Duodenal mucosa (tissue), 2 donors: ENCODE data around the gene TUBA4B.
"Not testable (repeated sequence)": the region's sequence is repeated elsewhere in the genome, so short reads cannot be mapped to it uniquely, and the experiment has no call there.

ENCODE experiments used
- H3K27ac ChIP-seq: one replicate; pipeline ENCODE4 v1.7.0; 2013; ENCODE audit warnings: low read depth, low read length
- H3K27me3 ChIP-seq, 2 donors: one replicate each; pipeline ENCODE4 v1.7.0; 2013; ENCODE audit warnings: low read length in 2 of 2, control low read depth in 1 of 2; ENCODE audit not compliant: insufficient read depth in 2 of 2, control insufficient read depth in 1 of 2
- H3K36me3 ChIP-seq, 2 donors: one replicate each; pipeline ENCODE4 v1.7.0; 2013; ENCODE audit warnings: low read length in 2 of 2, control low read depth in 1 of 2; ENCODE audit not compliant: insufficient read depth in 2 of 2, control insufficient read depth in 1 of 2
- H3K4me1 ChIP-seq, 2 donors: one replicate each; pipeline ENCODE4 v1.7.0; 2013; ENCODE audit warnings: low read length in 2 of 2, control low read depth in 1 of 2; ENCODE audit not compliant: insufficient read depth in 2 of 2, control insufficient read depth in 1 of 2
- H3K4me3 ChIP-seq, 2 donors: one replicate each; pipeline ENCODE4 v1.7.0; 2013; ENCODE audit warnings: low read length in 2 of 2, low read depth in 1 of 2
- H3K9ac ChIP-seq, 2 donors: one replicate each; pipeline ENCODE4 v1.7.0; 2013; ENCODE audit warnings: low read length in 2 of 2, low read depth in 1 of 2
- H3K9me3 ChIP-seq, 2 donors: one replicate each; pipeline ENCODE4 v1.7.0; 2013; ENCODE audit warnings: low read length in 2 of 2, control low read depth in 1 of 2; ENCODE audit not compliant: control insufficient read depth in 1 of 2

TUBA4B gene

DNA sequence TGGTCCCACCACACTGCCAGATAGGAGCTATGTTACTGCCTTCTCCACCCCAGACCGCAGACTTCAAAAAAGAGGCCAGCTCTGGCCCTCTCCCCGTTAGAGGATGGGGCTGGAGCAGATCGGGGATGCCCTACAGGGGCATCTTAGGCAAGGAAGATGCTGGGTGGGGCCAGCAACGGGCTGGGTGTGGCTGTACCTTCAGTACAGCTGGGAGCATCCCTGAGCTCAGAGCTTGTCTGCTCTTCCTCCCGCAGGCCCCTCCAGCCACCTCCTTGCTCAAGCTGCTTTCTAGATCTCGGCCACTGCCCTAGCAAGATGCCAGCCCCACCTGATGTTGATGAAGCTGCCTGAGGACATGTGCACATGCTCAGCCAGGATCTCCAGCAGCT is 46.3 kb downstream of the TUBA4B start:
- H3K27me3 ChIP-seq, result peaks cover 24 to 31% of the 10 kb centered on the region in 2 donors
- H3K27ac ChIP-seq, result no peak overlapping the region
- no peak overlapping the region for H3K9ac ChIP-seq
- H3K4me3 ChIP-seq, result no peak overlapping the region
- peaks cover 6 to 13% of the 10 kb centered on the region in 2 donors for H3K4me1 ChIP-seq
- H3K9me3 ChIP-seq, result no peaks in the 10 kb centered on the region
- no peaks in the 10 kb centered on the region for H3K36me3 ChIP-seq

GRCh38 chr2:219300022-219300421 is 47.0 kb downstream of the TUBA4B start:
- Histone ChIP-seq H3K4me3 (no peak overlapping the region), H3K27me3 (peaks cover 24 to 31% of the 10 kb centered on the region in 2 donors), H3K27ac (no peak overlapping the region), H3K4me1 (peaks cover 2 to 8% of the 10 kb centered on the region in 2 donors), H3K9ac (no peak overlapping the region), H3K36me3 (no peaks in the 10 kb centered on the region), H3K9me3 (no peaks in the 10 kb centered on the region)

DNA sequence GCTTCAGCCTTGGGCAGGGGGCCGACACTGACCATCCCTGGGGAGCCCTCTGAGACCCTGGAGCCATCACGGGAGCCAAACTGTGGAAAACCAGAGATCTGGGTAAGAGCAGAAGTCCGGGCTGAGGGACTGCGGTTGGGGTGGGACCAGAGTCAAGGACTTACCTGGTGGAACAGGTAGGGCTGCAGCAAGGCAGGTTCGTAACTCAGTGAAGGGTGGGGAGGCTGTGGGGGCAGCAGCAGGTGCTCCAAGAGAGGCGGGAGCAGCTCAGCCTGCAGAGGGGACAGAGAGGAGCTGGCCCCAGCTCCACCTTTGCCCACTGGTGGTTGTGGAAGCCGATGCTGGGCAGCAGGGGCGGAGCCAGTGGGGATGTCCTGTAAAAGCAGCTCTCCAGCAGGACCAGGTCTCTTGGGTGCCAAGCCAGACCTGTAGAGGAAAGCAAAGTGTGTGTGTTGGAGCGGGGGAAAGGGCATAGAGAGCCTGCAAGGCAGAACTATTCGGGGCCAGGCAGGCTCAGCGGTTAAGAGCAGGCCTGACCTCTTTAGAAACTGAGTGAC is 49.4 kb downstream of the TUBA4B start:
- H3K36me3 ChIP-seq, result no peaks in the 10 kb centered on the region
- H3K9me3 ChIP-seq, result no peaks in the 10 kb centered on the region
- no peak overlapping the region for H3K9ac ChIP-seq
- peaks cover 0 to 6% of the 10 kb centered on the region in 2 donors for H3K4me1 ChIP-seq
- H3K27ac ChIP-seq, result no peak overlapping the region
- peaks cover 30 to 32% of the 10 kb centered on the region in 2 donors for H3K27me3 ChIP-seq
- no peak overlapping the region for H3K4me3 ChIP-seq

- H3K27ac ChIP-seq, result no peak overlapping the region
- H3K27me3 ChIP-seq, result peaks cover 33 to 38% of the 10 kb centered on the region in 2 donors
- no peaks in the 10 kb centered on the region for H3K36me3 ChIP-seq
- H3K9ac ChIP-seq, result no peak overlapping the region
- H3K4me1 ChIP-seq, result no peaks in the 10 kb centered on the region
- no peaks in the 10 kb centered on the region for H3K9me3 ChIP-seq
- no peak overlapping the region for H3K4me3 ChIP-seq
Measured at GRCh38 chr2:219304223-219304622, 51.2 kb downstream of the TUBA4B start.

DNA sequence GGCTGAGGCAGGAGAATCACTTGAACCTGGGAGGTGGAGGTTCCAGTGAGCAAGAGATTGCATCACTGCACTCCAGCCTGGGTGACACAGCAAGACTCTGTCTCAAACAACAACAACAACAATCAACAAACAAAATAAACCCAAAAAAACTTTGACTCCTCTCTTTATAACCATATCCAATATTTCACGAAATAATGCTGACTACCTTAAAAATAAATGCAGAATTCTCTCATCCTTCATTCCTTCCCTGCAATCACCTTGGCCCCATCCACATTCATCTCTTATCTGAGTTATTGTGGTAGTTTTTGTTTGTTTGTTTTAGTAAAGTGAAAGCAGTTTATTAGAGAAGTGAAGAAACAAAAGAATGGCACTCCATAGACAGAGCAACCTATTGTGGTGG is 53.0 kb downstream of the TUBA4B start:
- H3K27me3 ChIP-seq, result peaks cover 29 to 34% of the 10 kb centered on the region in 2 donors
- H3K9me3 ChIP-seq, result no peaks in the 10 kb centered on the region
- no peak overlapping the region for H3K4me3 ChIP-seq
- H3K9ac ChIP-seq, result no peak overlapping the region
- H3K36me3 ChIP-seq, result no peaks in the 10 kb centered on the region
- H3K27ac ChIP-seq, result no peak overlapping the region
- H3K4me1 ChIP-seq, result no peaks in the 10 kb centered on the region

DNA sequence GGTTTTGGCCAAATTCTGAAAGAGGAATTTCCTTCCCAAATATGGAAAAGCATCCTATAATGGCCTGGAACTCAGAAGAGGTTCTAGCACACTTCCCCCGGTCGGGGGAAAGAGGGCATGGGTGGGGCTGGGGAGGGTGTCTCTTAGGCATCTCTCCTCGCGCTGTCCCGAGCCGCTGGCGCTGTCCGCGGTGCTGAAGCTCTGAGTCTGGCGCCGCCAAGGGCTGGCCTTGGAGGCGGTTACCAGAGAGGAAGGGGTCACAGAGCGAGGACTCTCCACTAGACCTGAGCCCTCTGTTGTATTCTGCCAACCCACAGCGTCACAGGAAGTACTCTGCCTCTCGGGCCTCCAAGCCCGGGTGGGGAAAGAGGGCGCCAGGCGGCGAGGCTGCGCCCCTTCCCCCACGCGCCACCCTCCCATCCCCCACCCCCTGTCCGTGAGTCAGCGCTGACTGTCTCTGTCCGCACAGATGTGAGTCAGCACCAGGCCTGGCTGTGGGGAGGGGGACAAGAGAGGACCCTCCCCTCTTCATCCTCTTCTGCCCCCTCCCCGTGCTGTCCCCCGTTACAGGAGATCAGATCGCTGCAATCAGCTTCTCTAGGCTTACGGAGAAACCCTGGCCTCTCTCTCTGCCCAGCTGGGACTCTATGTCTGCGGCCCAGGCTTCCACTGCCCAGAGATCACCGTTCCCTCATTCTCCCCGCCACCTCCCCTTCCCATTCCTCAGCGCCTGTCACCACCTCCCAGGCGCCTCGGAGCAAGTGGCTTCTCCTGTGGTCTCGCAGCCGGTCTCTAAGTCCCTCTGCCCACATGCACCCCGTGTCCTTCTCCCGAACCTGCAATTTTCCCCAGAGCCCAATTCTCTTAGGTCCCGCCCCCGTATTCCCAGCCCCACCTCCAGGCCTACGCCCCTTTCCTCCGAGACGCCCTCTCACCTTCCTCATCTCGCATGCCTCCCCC is 55.4 kb downstream of the TUBA4B start:
- no peak overlapping the region for H3K9ac ChIP-seq
- peaks cover 17 to 24% of the 10 kb centered on the region in 2 donors for H3K27me3 ChIP-seq

GRCh38 chr2:219309278-219309677 is 56.2 kb downstream of the TUBA4B start, which contains the start of gene PTPRN:
TSS of gene PTPRN (minus strand) at chr2:219309401. CDS start at chr2:219309332, 69 bp downstream.
- H3K4me3 ChIP-seq, result no peak within 1 kb of the TSS
- H3K36me3 ChIP-seq, result no peaks in the 10 kb centered on the region
- no peaks in the 10 kb centered on the region for H3K4me1 ChIP-seq
- peaks cover 13 to 20% of the 10 kb centered on the region in 2 donors for H3K27me3 ChIP-seq
- no peak within 1 kb of the TSS for H3K27ac ChIP-seq
- no peaks in the 10 kb centered on the region for H3K9me3 ChIP-seq
- no peak within 1 kb of the TSS for H3K9ac ChIP-seq

More for the DNA sequence above, 55.4 kb downstream of the TUBA4B start:
- no peak overlapping the region for H3K4me3 ChIP-seq
- no peaks in the 10 kb centered on the region for H3K4me1 ChIP-seq
- no peaks in the 10 kb centered on the region for H3K9me3 ChIP-seq
- no peaks in the 10 kb centered on the region for H3K36me3 ChIP-seq
- H3K27ac ChIP-seq, result no peak overlapping the region

- H3K27me3 ChIP-seq, result peaks cover 9 to 12% of the 10 kb centered on the region in 2 donors
- not testable (repeated sequence) for H3K9me3 ChIP-seq, H3K9ac ChIP-seq, H3K4me3 ChIP-seq, H3K27ac ChIP-seq, H3K4me1 ChIP-seq, H3K36me3 ChIP-seq
Measured at GRCh38 chr2:219312683-219313263, 59.7 kb downstream of the TUBA4B start.

- Histone ChIP-seq H3K9me3 (no peaks in the 10 kb centered on the region), H3K9ac (no peak overlapping the region), H3K27me3 (peaks cover 0 to under 1% of the 10 kb centered on the region in 2 donors), H3K36me3 (no peaks in the 10 kb centered on the region), H3K27ac (no peak overlapping the region), H3K4me1 (no peaks in the 10 kb centered on the region), H3K4me3 (no peak overlapping the region)
Measured at GRCh38 chr2:219314804-219315468, 61.9 kb downstream of the TUBA4B start.
